ENCODE data around the gene DNAJC28. TPM values are rescaled to one million over a fixed set of nuclear protein-coding genes. Genes with fewer than 3 reads are reported as not detected.

Gene DNAJC28
- total RNA-seq, 1 experiment from 2014 or later, result 1.5 TPM

DNA sequence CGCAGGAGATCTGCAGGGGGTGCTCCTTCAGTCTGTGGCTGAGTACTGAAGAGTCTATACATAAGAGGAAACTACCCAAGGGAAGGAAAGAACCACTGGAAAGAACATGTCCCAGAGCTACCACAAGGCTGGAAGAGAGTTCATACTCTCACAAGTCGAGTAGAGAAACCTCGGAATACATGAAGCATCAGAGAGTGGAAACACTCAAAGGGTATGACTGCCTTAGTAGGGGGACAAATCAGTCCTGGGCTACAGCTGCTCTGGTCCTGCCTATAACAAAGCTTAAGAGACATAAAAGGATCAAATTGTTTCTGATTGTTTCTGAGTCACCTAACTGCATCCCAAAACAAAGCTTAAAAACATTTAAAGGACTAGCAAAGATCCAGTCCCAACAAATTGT, 39.2 kb downstream of the DNAJC28 start:
- H3K4me3 ChIP-seq (ENCODE audit: low read depth in 2 of 2, low read length in 2 of 2), result no peak overlapping the region
- TF ChIP-seq SIN3A (IDR thresholded peaks at IDR 0.05; ENCODE audit: borderline replicate concordance, insufficient read depth, low read depth, low read length) (no peak), POLR2AphosphoS5 (IDR thresholded peaks at IDR 0.05; ENCODE audit: low read depth, low read length) (no peak), TCF7L2 (IDR thresholded peaks at IDR 0.05; ENCODE audit: low read depth, low read length) (no peak)
- TF ChIP-seq, protein P1, sequence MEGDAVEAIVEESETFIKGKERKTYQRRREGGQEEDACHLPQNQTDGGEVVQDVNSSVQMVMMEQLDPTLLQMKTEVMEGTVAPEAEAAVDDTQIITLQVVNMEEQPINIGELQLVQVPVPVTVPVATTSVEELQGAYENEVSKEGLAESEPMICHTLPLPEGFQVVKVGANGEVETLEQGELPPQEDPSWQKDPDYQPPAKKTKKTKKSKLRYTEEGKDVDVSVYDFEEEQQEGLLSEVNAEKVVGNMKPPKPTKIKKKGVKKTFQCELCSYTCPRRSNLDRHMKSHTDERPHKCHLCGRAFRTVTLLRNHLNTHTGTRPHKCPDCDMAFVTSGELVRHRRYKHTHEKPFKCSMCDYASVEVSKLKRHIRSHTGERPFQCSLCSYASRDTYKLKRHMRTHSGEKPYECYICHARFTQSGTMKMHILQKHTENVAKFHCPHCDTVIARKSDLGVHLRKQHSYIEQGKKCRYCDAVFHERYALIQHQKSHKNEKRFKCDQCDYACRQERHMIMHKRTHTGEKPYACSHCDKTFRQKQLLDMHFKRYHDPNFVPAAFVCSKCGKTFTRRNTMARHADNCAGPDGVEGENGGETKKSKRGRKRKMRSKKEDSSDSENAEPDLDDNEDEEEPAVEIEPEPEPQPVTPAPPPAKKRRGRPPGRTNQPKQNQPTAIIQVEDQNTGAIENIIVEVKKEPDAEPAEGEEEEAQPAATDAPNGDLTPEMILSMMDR (IDR thresholded peaks at IDR 0.05), result no peak
- TF ChIP-seq, protein P2, sequence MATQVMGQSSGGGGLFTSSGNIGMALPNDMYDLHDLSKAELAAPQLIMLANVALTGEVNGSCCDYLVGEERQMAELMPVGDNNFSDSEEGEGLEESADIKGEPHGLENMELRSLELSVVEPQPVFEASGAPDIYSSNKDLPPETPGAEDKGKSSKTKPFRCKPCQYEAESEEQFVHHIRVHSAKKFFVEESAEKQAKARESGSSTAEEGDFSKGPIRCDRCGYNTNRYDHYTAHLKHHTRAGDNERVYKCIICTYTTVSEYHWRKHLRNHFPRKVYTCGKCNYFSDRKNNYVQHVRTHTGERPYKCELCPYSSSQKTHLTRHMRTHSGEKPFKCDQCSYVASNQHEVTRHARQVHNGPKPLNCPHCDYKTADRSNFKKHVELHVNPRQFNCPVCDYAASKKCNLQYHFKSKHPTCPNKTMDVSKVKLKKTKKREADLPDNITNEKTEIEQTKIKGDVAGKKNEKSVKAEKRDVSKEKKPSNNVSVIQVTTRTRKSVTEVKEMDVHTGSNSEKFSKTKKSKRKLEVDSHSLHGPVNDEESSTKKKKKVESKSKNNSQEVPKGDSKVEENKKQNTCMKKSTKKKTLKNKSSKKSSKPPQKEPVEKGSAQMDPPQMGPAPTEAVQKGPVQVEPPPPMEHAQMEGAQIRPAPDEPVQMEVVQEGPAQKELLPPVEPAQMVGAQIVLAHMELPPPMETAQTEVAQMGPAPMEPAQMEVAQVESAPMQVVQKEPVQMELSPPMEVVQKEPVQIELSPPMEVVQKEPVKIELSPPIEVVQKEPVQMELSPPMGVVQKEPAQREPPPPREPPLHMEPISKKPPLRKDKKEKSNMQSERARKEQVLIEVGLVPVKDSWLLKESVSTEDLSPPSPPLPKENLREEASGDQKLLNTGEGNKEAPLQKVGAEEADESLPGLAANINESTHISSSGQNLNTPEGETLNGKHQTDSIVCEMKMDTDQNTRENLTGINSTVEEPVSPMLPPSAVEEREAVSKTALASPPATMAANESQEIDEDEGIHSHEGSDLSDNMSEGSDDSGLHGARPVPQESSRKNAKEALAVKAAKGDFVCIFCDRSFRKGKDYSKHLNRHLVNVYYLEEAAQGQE (IDR thresholded peaks at IDR 0.05; ENCODE audit: insufficient read depth in 1 of 2, low read depth in 2 of 2, low read length in 1 of 2), result no peak
- no peak overlapping the region for H3K27ac ChIP-seq (ENCODE audit: low read length)
- no peak for ATAC-seq
- peaks cover 3% of the 10 kb centered on the region for H3K36me3 ChIP-seq (ENCODE audit: control insufficient read depth, insufficient read depth, low read length)
- BruUV-seq (replicated peaks), result no TSS peak
- intact Hi-C loops (cut with micrococcal nuclease; ENCODE audit: unreplicated experiment), result no loop called here
- H3K4me1 ChIP-seq (ENCODE audit: control insufficient read depth, insufficient read depth, low read length), result no peaks in the 10 kb centered on the region
- in situ Hi-C loops (cut with HindIII; ENCODE audit: low pct_unique_long_range_greater_than_20kb, low sequenced_read_pairs), result no loop called here
- H3K27me3 ChIP-seq (ENCODE audit: control insufficient read depth, insufficient read depth, low read length), result no peaks in the 10 kb centered on the region
- POLR2A ChIA-PET, result no interaction called here
- no peak for DNase-seq (ENCODE audit: low read depth, low spot score)
- CTCF ChIA-PET, result no interaction called here
- H3K9me3 ChIP-seq (ENCODE audit: control insufficient read depth, insufficient read depth, low read depth, low read length), result no peaks in the 10 kb centered on the region

DNA sequence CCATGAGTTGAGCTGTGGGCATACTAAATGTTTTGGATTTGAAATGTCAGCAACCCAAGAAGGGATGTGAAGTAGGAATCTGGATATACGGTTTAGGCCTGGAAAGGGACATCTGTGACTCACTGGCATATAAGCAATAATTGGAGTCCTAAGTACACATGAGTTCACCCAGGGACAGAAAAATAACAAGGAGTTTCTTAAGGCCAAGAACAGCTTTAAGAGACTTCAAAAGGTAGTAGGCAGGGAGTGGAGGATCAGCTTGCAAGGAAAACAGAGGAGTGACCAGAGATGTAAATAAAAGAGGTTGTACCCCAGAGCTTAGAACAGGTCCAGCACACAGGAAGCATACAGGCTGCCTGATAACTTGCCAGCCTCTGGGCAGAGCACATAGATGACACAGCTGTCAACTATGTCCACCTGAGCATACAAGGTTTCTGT, 39.9 kb downstream of the DNAJC28 start:
- no peak overlapping the region for H3K27ac ChIP-seq (ENCODE audit: low read length)

More for the DNA sequence above, 39.9 kb downstream of the DNAJC28 start:
- ATAC-seq, result no peak; the same call in 1 of the 2 replicates
- TF ChIP-seq POLR2AphosphoS5 (IDR thresholded peaks at IDR 0.05; ENCODE audit: low read depth, low read length) (no peak), SIN3A (IDR thresholded peaks at IDR 0.05; ENCODE audit: borderline replicate concordance, insufficient read depth, low read depth, low read length) (no peak), TCF7L2 (IDR thresholded peaks at IDR 0.05; ENCODE audit: low read depth, low read length) (no peak)
- TF ChIP-seq, protein P2 (IDR thresholded peaks at IDR 0.05; ENCODE audit: insufficient read depth in 1 of 2, low read depth in 2 of 2, low read length in 1 of 2), result no peak
- TF ChIP-seq, protein P1 (IDR thresholded peaks at IDR 0.05), result no peak
- no peak overlapping the region for H3K4me3 ChIP-seq (ENCODE audit: low read depth in 2 of 2, low read length in 2 of 2)
- no peaks in the 10 kb centered on the region for H3K27me3 ChIP-seq (ENCODE audit: control insufficient read depth, insufficient read depth, low read length)
- in situ Hi-C loops (cut with HindIII; ENCODE audit: low pct_unique_long_range_greater_than_20kb, low sequenced_read_pairs), result no loop called here
- no peaks in the 10 kb centered on the region for H3K4me1 ChIP-seq (ENCODE audit: control insufficient read depth, insufficient read depth, low read length)
- no peak for DNase-seq (ENCODE audit: low read depth, low spot score)
- H3K9me3 ChIP-seq (ENCODE audit: control insufficient read depth, insufficient read depth, low read depth, low read length), result no peaks in the 10 kb centered on the region
- BruUV-seq (replicated peaks), result no TSS peak
- CTCF ChIA-PET, result no interaction called here
- intact Hi-C loops (cut with micrococcal nuclease; ENCODE audit: unreplicated experiment), result no loop called here
- POLR2A ChIA-PET, result no interaction called here
- peaks cover 3% of the 10 kb centered on the region for H3K36me3 ChIP-seq (ENCODE audit: control insufficient read depth, insufficient read depth, low read length)
